H1 (cell line): Measurements from ENCODE around the gene IP6K3. TPM values are rescaled to one million over a fixed set of nuclear protein-coding genes. Genes with fewer than 3 reads are reported as not detected.

Source experiments
- polyA plus RNA-seq, 7 experiments: library from polyadenylated mRNA; depleted of rRNA in 3 of 7; stranded (reverse) in 5 of 7; unstranded in 2 of 7; fragments of >200 nt in 5 of 7; fragments of 200-250 nt in 2 of 7; gene quantifications; 1 replicate in 5 of 7; 2 replicates in 1 of 7; 4 replicates in 1 of 7; pipeline versions ENCODE4 v1.2.1 to v1.2.3, GENCODE V29; 2011 to 2013; ENCODE audit warnings: missing spikeins in 2 of 7, mixed read lengths in 2 of 7
- total RNA-seq: library from RNA; stranded (reverse); fragmentation: NEBNext Ultra II Directional; extraction: Animal tissue kit (Norgen Biotek cat#: 25700); gene quantifications from 2 replicates; pipeline ENCODE4 v1.2.1, GENCODE V29; 2021
- TF ChIP-seq, protein P1 (sequence below): IDR thresholded peaks from 2 replicates; pipeline ENCODE4 v1.6.1; 2012; ENCODE audit warnings: inconsistent platforms
- TF ChIP-seq, protein P2 (sequence below): IDR thresholded peaks from 2 replicates; pipeline ENCODE4 v1.6.1; 2012; ENCODE audit warnings: low read length, inconsistent platforms

Gene IP6K3
- total and polyA plus RNA-seq, 2 of the 8 experiments (the other 6 are each of a cell fraction or from before 2014, with no cell fraction given), result 0.22 to 0.73 TPM

DNA sequence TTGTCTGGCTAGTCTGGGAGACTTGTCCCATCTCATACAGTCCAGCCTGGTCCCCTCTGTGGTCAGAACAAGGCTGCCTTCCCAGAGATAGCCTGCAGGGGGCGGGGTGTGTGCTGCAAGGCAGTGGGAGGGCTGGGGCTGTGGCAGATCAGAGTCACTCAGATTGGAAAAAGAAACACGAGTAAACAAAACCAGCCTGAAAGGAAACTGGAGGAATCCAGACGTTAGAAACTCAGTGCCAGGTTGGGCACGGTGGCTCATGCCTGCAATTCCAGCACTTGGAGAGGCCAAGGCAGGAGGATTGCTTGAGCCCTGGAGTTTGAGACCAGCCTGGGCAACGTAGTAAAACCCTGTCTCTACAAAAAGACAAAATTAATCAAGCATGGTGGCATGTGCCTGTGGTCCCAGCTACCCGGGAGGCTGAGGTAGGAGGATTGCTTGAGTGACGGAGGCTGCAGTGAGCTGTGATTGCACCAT is 22.0 kb upstream of the IP6K3 start (continued):
- TF ChIP-seq, protein P1, sequence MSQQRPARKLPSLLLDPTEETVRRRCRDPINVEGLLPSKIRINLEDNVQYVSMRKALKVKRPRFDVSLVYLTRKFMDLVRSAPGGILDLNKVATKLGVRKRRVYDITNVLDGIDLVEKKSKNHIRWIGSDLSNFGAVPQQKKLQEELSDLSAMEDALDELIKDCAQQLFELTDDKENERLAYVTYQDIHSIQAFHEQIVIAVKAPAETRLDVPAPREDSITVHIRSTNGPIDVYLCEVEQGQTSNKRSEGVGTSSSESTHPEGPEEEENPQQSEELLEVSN, result no peak
- TF ChIP-seq, protein P2, sequence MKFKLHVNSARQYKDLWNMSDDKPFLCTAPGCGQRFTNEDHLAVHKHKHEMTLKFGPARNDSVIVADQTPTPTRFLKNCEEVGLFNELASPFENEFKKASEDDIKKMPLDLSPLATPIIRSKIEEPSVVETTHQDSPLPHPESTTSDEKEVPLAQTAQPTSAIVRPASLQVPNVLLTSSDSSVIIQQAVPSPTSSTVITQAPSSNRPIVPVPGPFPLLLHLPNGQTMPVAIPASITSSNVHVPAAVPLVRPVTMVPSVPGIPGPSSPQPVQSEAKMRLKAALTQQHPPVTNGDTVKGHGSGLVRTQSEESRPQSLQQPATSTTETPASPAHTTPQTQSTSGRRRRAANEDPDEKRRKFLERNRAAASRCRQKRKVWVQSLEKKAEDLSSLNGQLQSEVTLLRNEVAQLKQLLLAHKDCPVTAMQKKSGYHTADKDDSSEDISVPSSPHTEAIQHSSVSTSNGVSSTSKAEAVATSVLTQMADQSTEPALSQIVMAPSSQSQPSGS, result no peak
